A673 (cell line): ENCODE results near the gene ZBTB22.
"Not testable (repeated sequence)": the region's sequence is repeated elsewhere in the genome, so short reads cannot be mapped to it uniquely, and the experiment has no call there.

Experiments
- EZH2 ChIP-seq: fragments of 200-600 bp; sonication (generic); IDR thresholded peaks from 2 replicates; pipeline ENCODE4 v1.6.1; 2017; ENCODE audit warnings: borderline replicate concordance, low read depth, mild to moderate bottlenecking, mixed read lengths, antibody characterized with exemption, low read length; ENCODE audit not compliant: poor library complexity, severe bottlenecking
- TF ChIP-seq, protein P1 (sequence below): fragments of 300-800, 200-600 bp; sonication (generic); conservative IDR thresholded peaks from 2 replicates; pipeline ENCODE4 v1.5.1; 2017; ENCODE audit warnings: low read depth, mild to moderate bottlenecking, antibody characterized with exemption, low read length, moderate library complexity, mixed read lengths

DNA sequence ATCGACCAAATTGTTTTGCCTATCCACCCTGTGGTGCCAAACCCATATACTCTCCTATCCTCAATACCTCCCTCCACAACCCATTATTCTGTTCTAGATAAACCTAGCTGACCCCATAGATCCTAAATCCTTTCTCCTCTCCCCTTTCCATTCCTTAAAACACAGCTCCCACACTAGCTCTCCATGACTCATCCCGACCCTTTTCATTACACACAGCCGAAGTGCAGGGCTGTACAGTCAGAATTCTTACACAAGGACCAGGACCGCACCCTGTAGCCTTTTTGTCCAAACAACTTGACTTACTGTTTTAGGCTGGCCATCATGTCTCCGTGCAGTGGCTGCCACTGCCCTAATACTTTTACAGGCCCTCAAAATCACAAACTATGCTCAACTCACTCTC lies 29.4 kb upstream of the ZBTB22 start:
- TF ChIP-seq, protein P1, sequence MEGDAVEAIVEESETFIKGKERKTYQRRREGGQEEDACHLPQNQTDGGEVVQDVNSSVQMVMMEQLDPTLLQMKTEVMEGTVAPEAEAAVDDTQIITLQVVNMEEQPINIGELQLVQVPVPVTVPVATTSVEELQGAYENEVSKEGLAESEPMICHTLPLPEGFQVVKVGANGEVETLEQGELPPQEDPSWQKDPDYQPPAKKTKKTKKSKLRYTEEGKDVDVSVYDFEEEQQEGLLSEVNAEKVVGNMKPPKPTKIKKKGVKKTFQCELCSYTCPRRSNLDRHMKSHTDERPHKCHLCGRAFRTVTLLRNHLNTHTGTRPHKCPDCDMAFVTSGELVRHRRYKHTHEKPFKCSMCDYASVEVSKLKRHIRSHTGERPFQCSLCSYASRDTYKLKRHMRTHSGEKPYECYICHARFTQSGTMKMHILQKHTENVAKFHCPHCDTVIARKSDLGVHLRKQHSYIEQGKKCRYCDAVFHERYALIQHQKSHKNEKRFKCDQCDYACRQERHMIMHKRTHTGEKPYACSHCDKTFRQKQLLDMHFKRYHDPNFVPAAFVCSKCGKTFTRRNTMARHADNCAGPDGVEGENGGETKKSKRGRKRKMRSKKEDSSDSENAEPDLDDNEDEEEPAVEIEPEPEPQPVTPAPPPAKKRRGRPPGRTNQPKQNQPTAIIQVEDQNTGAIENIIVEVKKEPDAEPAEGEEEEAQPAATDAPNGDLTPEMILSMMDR = not testable (repeated sequence)
- TF ChIP-seq EZH2 = not testable (repeated sequence)
